GM12872 (cell line): ENCODE measurements around the gene YBEY.

Experiments used
- CTCF ChIP-seq: IDR thresholded peaks from 3 replicates; pipeline ENCODE4 v1.5.1; 2011; ENCODE audit warnings: low read depth, mild to moderate bottlenecking, low read length, moderate library complexity; ENCODE audit not compliant: insufficient read depth

The YBEY gene

GRCh38 chr21:46297338-46298271, 11.5 kb downstream of the YBEY start:
- TF ChIP-seq CTCF = no peak

DNA sequence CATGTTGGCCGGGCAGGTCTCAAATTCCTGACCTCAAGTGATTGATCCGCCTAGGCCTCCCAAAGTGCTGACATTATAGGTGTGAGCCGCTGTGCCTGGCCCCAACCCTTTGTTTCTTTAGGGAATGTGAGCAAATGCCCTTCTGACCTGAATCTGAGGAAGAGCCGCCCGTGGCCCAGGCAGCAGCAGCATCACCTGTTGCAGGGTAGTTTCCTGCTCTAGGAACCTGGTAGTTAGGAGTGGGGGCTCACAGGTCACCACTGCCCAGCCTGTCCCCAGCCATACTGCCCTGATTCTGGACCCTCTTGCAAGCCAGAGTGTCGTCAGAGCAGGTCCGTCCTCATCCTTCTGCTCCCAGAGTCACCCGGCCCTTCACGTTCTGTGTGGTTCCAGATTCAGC, 13.0 kb downstream of the YBEY start:
- TF ChIP-seq CTCF = no peak

GRCh38 chr21:46301759-46302158, 15.6 kb downstream of the YBEY start:
- TF ChIP-seq CTCF = no peak

DNA sequence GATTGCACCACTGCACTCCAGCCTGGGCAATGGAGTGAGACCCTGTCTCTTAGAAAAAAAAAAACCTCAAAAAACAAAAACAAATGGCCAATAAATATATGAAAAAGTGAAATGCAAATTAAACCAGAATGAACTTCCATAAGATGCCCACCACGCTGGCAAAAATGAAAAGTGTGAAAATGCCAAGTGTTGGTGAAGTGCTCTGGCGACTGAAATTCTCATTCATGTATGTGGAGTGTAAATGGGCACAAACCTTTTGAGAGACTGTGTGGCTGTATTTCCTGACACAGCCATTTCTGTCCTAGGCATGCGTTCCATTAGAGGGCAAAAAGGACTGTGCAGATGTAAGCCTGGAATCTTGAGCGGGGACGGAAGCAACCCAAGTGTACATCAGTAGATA, 18.3 kb downstream of the YBEY start:
- no peak for TF ChIP-seq CTCF

GRCh38 chr21:46304955-46305354, 18.8 kb downstream of the YBEY start:
- no peak for TF ChIP-seq CTCF

GRCh38 chr21:46307625-46308024, 21.5 kb downstream of the YBEY start:
- no peak for TF ChIP-seq CTCF

GRCh38 chr21:46308431-46308830, 22.3 kb downstream of the YBEY start:
- no peak for TF ChIP-seq CTCF
